ENCODE measurements around the gene GRIN2A. TPM values are rescaled to one million over a fixed set of nuclear protein-coding genes. Genes with fewer than 3 reads are reported as not detected.

GRIN2A gene
- total RNA-seq, 4 donors from 2014 or later: 0.13 to 1.2 (median 0.30) TPM

DNA sequence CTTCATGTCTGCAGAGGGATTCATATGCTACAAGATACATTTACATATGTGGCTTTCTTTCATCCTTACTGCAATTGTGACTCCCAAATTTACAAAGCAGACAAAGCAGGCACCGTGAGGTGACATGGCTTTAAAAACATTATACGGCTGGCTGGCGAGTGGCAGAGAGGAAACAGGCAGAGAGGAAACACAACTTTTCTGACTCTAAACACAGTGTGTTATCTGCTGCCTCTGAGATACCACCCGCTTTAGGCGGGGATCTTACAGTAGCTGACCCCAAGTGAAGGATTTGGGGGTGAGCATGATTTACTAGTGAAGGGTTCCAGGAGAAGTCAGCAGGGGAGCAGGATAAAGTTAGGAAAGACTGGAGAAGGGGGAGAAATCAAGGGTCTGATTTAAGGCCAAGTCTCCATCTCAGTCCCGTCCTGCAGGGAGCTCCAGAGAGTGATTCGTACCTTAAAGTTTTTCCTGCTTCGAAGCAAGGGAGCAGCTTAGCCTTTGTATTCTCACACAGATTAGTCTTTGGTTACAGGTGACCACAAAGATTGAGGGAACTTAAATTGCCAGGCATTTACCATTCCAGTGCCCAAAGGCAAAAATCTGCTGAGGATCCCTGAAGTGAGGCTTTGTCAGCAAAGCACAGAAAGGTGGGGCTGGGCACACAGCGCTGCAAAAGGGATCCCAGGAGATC is 355.0 kb downstream of the GRIN2A start:
- ATAC-seq (ENCODE audit: low FRiP score): no peak
- no peak for DNase-seq (ENCODE audit: low spot score)
- no peak for TF ChIP-seq CTCF (IDR thresholded peaks at IDR 0.05)

- DNase-seq (ENCODE audit: low spot score): no peak
- no peak for ATAC-seq (ENCODE audit: low FRiP score)
- no peak for TF ChIP-seq CTCF (IDR thresholded peaks at IDR 0.05)
Observed at GRCh38 chr16:9826656-9827055, 355.6 kb downstream of the GRIN2A start.

GRCh38 chr16:9824200-9825068 is 357.8 kb downstream of the GRIN2A start:
- ATAC-seq (ENCODE audit: low FRiP score) (no peak), DNase-seq (ENCODE audit: low spot score) (no peak)
- no peak for TF ChIP-seq CTCF (IDR thresholded peaks at IDR 0.05)

GRCh38 chr16:9823510-9823909 is 358.7 kb downstream of the GRIN2A start:
- no peak for TF ChIP-seq CTCF (IDR thresholded peaks at IDR 0.05)
- DNase-seq (ENCODE audit: low spot score): no peak
- ATAC-seq (ENCODE audit: low FRiP score): no peak

GRCh38 chr16:9821970-9822369 is 360.3 kb downstream of the GRIN2A start:
- no peak for ATAC-seq (ENCODE audit: low FRiP score)
- no peak for DNase-seq (ENCODE audit: low spot score)
- no peak for TF ChIP-seq CTCF (IDR thresholded peaks at IDR 0.05)

- DNase-seq (ENCODE audit: low spot score): no peak
- TF ChIP-seq CTCF (IDR thresholded peaks at IDR 0.05): no peak
- no peak for ATAC-seq (ENCODE audit: low FRiP score)
Observed at GRCh38 chr16:9821331-9821730, 360.9 kb downstream of the GRIN2A start.

Data from omental fat pad (tissue), 4 donors.